K562 (cell line): ENCODE measurements around the gene RPL38. TPM values are rescaled to one million over a fixed set of nuclear protein-coding genes. Genes with fewer than 3 reads are reported as not detected.

ENCODE experiments used
- CTCF ChIP-seq, 3 experiments: IDR thresholded peaks in 2 of 3; conservative IDR thresholded peaks in 1 of 3; 2 replicates each; pipeline ENCODE4 v1.5.1; 2011 to 2012; ENCODE audit warnings: low read length in 3 of 3, mild to moderate bottlenecking in 3 of 3, control low read depth in 2 of 3, improper control_type of control experiment in 1 of 3, inconsistent platforms in 1 of 3, low read depth in 1 of 3, mixed read lengths in 1 of 3, moderate library complexity in 1 of 3; ENCODE audit not compliant: insufficient read depth in 2 of 3
- ESRRA ChIP-seq: fragments of 450-650 bp; IDR thresholded peaks from 2 replicates; pipeline ENCODE4 v1.6.1; 2014; ENCODE audit warnings: low read depth, mild to moderate bottlenecking, moderate library complexity, borderline replicate concordance
- FOXP1 ChIP-seq: sonication (generic); formaldehyde crosslinking; IDR thresholded peaks from 2 replicates; pipeline ENCODE4 v1.8.0; 2022; ENCODE audit warnings: mild to moderate bottlenecking, missing genetic modification reagents
- HMG20A ChIP-seq: fragments of 450-650 bp; formaldehyde crosslinking; conservative IDR thresholded peaks from 2 replicates; pipeline ENCODE4 v1.4.0; 2020; ENCODE audit warnings: mild to moderate bottlenecking, mixed read lengths
- HMG20B ChIP-seq: fragments of 250-450 bp; sonication (Bioruptor Pico); IDR thresholded peaks from 2 replicates; pipeline ENCODE4 v1.5.0; 2021; ENCODE audit warnings: mild to moderate bottlenecking
- HNRNPUL1 ChIP-seq: fragments of 200-400 bp; formaldehyde crosslinking; IDR thresholded peaks from 2 replicates; pipeline ENCODE4 v1.6.1; 2017; ENCODE audit warnings: low read length
- MED1 ChIP-seq: sonication (generic); formaldehyde crosslinking; IDR thresholded peaks from 2 replicates; pipeline ENCODE4 v1.8.1; 2023; ENCODE audit warnings: missing genetic modification reagents, borderline replicate concordance
- NCOA2 ChIP-seq, 2 experiments: fragments of 450-650 bp; IDR thresholded peaks; 2 replicates each; pipeline ENCODE4 v1.6.1; 2018; ENCODE audit warnings: mild to moderate bottlenecking in 2 of 2, moderate library complexity in 1 of 2; ENCODE audit not compliant: partially characterized antibody in 2 of 2
- SAFB ChIP-seq: fragments of 200-400 bp; formaldehyde crosslinking; IDR thresholded peaks from 2 replicates; pipeline ENCODE4 v1.6.1; 2017; ENCODE audit warnings: low read depth, low read length, borderline replicate concordance
- SMARCB1 ChIP-seq: IDR thresholded peaks from 2 replicates; pipeline ENCODE4 v1.6.1; 2011; ENCODE audit warnings: improper control_type of control experiment, low read depth; ENCODE audit not compliant: insufficient read length
- SRF ChIP-seq, 2 experiments: fragments of 250-450, 450-650 bp in 1 of 2; sonication (Bioruptor Pico) in 1 of 2; sonication (generic) in 1 of 2; formaldehyde crosslinking; IDR thresholded peaks; 2 replicates each; pipeline versions ENCODE4 v1.5.0 to v1.5.1; 2020 to 2022; ENCODE audit warnings: mild to moderate bottlenecking in 1 of 2, missing genetic modification reagents in 1 of 2
- ZBTB5 ChIP-seq: fragments of 450-650 bp; IDR thresholded peaks from 2 replicates; pipeline ENCODE4 v1.6.1; 2017; ENCODE audit warnings: antibody characterized with exemption
- ZC3H8 ChIP-seq: fragments of 450-650 bp; IDR thresholded peaks from 2 replicates; pipeline ENCODE4 v1.6.1; 2017
- ZNF232 ChIP-seq: sonication (generic); formaldehyde crosslinking; IDR thresholded peaks from 2 replicates; pipeline ENCODE4 v1.8.0; 2022; ENCODE audit warnings: mild to moderate bottlenecking, missing genetic modification reagents
- ZNF3 ChIP-seq: fragments of 250-450 bp; sonication (Bioruptor Pico); IDR thresholded peaks from 2 replicates; pipeline ENCODE4 v1.5.0; 2021; ENCODE audit warnings: mild to moderate bottlenecking, moderate library complexity
- ZNF431 ChIP-seq: sonication (generic); formaldehyde crosslinking; IDR thresholded peaks from 2 replicates; pipeline ENCODE4 v1.8.0; 2022; ENCODE audit warnings: mild to moderate bottlenecking, missing genetic modification reagents
- ZNF740 ChIP-seq, 3 experiments: fragments of 200-800 bp in 1 of 3; sonication (Bioruptor generic) in 1 of 3; sonication (generic) in 1 of 3; formaldehyde crosslinking in 1 of 3; IDR thresholded peaks; 2 replicates each; pipeline versions ENCODE4 v1.6.1 to v1.8.0; 2016 to 2022; ENCODE audit warnings: mild to moderate bottlenecking in 2 of 3, missing compliant biosample characterization in 2 of 3, missing genetic modification characterization in 2 of 3, missing genetic modification reagents in 1 of 3
- ZNF76 ChIP-seq: fragments of 250-450 bp; sonication (Bioruptor Pico); IDR thresholded peaks from 2 replicates; pipeline ENCODE4 v1.4.0; 2020; ENCODE audit warnings: mild to moderate bottlenecking, moderate library complexity, borderline replicate concordance
- ZNF77 ChIP-seq: fragments of 250-450 bp; sonication (Bioruptor Pico); IDR thresholded peaks from 2 replicates; pipeline ENCODE4 v1.5.0; 2020
- polyA plus RNA-seq, 8 experiments: library from polyadenylated mRNA; depleted of rRNA in 4 of 8; stranded (reverse) in 5 of 8; unstranded in 3 of 8; fragments of >200 nt; fragmentation: Nextera tagmentation in 2 of 8; fragmentation: Illumina TruSeq in 1 of 8; extraction: Ambion mirVana in 2 of 8; extraction: Trizol in 1 of 8; gene quantifications; 2 replicates each; pipeline versions ENCODE4 v1.2.1 to v1.2.3, GENCODE V29; 2011 to 2014; ENCODE audit warnings: inconsistent platforms in 1 of 8, missing spikeins in 1 of 8
- total RNA-seq, 7 experiments: library from RNA; depleted of rRNA in 6 of 7; stranded (reverse); fragments of >200 nt in 6 of 7; fragmentation: Illumina TruSeq in 2 of 7; extraction: Trizol in 2 of 7; gene quantifications; 2 replicates each; pipeline versions ENCODE4 v1.2.1 to v1.2.3, GENCODE V29; 2011 to 2021; ENCODE audit warnings: low replicate concordance in 1 of 7

RPL38 gene
- total and polyA plus RNA-seq, 9 of the 15 experiments (the other 6 are each of a cell fraction or from before 2014, with no cell fraction given), result 1,224 to 3,864 (median 1,939) TPM

- TF ChIP-seq SRF (CRISPR knock-in tag; IDR thresholded peaks at IDR 0.05), result peak in 1 of 2 experiments; percentile 17; a peak in 1 of 4 replicates
- no peak for TF ChIP-seq SAFB
- TF ChIP-seq ZNF77 (CRISPR knock-in tag), result 0 out of 2 replicates have a peak, but pooled peaks have one; percentile 28
- no peak for TF ChIP-seq HNRNPUL1
- TF ChIP-seq ZNF431, result no peak
- TF ChIP-seq SMARCB1, result no peak
- TF ChIP-seq MED1 (CRISPR knock-in tag), result no peak
- TF ChIP-seq ZNF740 (CRISPR knock-in tag; IDR thresholded peaks at IDR 0.05), result no peak
- TF ChIP-seq ZNF740 (tag; IDR thresholded peaks at IDR 0.05), result no peak
- TF ChIP-seq ZC3H8, result no peak
- TF ChIP-seq ZNF232 (CRISPR knock-in tag), result 0 out of 2 replicates have a peak, but pooled peaks have one; percentile 38
- TF ChIP-seq HMG20A (CRISPR knock-in tag), result no peak
- peak; percentile 75 for TF ChIP-seq ESRRA
- no peak for TF ChIP-seq NCOA2 (IDR thresholded peaks at IDR 0.05; ENCODE audit: partially characterized antibody in 2 of 2)
- no peak for TF ChIP-seq ZNF76 (CRISPR knock-in tag)
- no peak for TF ChIP-seq ZBTB5
- TF ChIP-seq ZNF3 (CRISPR knock-in tag), result no peak
- peak; percentile 88 to 98 (median 97) for TF ChIP-seq CTCF (IDR thresholded peaks at IDR 0.05 in 2 of 3, conservative IDR thresholded peaks at IDR 0.05 in 1 of 3; ENCODE audit: insufficient read depth in 2 of 3, low read depth in 1 of 3, low read length in 3 of 3)
- no peak for TF ChIP-seq FOXP1
- TF ChIP-seq HMG20B (CRISPR knock-in tag), result no peak
Measured at GRCh38 chr17:74203439-74204240, at the start of gene RPL38 (continued).
